ENCODE measurements around the gene C5orf63.
"Not testable (repeated sequence)": the region's sequence is repeated elsewhere in the genome, so short reads cannot be mapped to it uniquely, and the experiment has no call there.

The C5orf63 gene

DNA sequence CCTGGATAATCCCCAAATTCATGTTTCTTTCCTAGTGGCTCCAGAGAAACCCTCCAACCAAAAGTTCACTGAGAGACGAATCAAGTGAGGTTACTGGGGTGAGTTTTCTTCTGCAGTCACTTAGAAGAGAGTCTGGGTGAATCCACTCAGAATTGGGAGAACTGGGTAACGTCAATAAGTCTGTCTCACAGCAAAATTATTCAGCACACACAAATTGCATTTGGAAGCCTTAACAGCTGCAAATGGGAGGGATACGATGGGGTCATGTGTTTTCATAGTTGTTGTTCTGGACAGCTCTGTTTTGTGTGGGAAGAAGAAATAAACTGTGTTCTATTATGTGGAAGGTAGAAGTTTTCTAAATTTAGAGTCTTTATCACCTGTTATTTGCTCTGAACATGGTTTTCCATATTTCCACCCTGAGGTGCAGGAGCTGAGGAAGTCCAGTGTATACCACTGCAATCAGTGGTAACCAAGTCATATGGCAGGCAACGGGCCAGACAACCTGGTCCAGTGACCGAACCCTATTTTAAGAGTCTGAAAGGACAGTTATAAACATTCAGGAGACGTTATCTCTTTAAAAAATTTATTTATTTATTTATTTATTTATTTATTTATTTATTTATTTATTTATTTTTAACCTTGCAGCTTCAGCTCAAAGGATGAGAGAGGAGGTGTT lies 64.9 kb downstream of the C5orf63 start:
- no peak for DNase-seq (ENCODE audit: low read depth, low spot score)

GRCh38 chr5:127007522-127007921 lies 65.8 kb downstream of the C5orf63 start:
- DNase-seq (ENCODE audit: low read depth, low spot score), result no peak

DNA sequence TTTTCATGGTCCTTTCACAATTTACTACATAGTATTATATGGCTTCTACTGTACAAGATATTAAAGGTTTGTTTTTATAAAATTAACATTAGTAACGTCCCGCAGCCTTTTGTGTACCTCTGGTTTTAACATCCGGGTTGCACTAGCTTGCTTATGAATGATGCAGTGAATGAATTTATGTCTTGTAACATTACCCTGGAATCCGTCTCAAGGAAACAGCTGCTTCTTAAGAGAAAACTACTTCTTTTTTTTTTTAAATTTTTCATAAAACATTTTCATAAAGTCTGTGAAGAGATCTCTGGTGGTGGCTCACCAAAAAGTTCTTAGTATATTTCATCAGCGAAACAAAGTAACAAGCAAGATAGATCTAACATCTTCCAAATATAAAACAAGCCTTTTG lies 66.6 kb downstream of the C5orf63 start:
- no peak for DNase-seq (ENCODE audit: low read depth, low spot score)

GRCh38 chr5:127005282-127005681 lies 68.0 kb downstream of the C5orf63 start:
- not testable (repeated sequence) for DNase-seq (ENCODE audit: low read depth, low spot score)

- DNase-seq (ENCODE audit: low read depth, low spot score), result no peak
These were observed 68.6 kb downstream of the C5orf63 start for GRCh38 chr5:127004721-127005120.

DNA sequence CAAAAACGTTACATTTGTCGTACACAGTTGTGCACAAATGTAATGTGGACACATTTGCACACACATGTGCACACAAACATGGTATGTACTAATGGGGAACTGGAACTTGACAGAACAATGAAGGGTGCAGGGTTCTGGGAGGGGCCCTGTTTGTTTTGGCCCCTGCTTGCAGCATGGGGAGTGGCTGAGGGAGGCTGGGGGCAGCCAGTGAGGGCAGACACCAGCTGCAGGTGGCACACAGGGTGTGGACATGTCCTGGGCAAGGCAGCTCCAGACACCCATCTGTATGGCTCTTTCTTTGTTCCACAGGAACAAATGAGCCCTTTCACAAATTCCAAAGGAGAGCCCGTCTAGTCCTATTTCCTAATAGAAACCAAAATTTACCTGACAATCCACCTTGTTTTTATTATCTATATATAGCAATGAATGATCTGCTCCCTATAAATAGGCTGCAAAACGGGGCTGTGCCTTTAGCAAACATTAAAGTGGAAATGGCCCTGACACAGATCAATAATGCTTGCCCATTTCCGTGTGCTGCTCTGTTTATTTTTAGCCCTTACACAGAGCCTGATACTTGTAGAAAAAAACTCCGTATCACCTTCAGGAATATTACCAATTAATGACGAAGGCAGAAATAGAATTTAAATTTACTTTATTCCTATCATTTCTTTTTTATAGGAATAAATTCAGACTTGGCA lies 69.4 kb downstream of the C5orf63 start:
- no peak for DNase-seq (ENCODE audit: low read depth, low spot score)

DNA sequence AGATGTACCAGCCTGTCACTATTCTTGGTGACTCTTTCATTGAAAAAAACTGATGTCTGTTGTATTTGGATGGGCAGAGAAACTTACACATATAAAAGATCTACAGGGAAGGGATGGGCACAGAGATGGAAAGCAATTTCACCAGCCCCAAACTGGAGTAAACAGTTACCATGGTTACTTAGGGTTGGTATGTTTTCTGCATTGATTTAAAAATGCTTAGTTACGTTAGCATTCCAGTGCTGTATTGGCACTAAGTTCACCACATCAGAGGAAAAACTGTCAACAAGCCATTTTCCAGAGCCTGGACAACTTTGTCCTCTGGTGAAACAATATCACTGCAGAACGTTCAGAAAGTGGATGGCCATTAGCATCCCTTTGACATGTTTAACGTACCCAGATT lies 70.9 kb downstream of the C5orf63 start:
- peak; percentile 65 for DNase-seq (ENCODE audit: low read depth, low spot score)

GRCh38 chr5:127001621-127002296 lies 71.5 kb downstream of the C5orf63 start:
- peak; percentile 75 for DNase-seq (ENCODE audit: low read depth, low spot score)

All from astrocyte of the hippocampus (primary cell).